GM10266 (cell line): ENCODE results near the gene ARMC2.
"Not testable (repeated sequence)": the region's sequence is repeated elsewhere in the genome, so short reads cannot be mapped to it uniquely, and the experiment has no call there.

ENCODE experiments used
- DNase-seq: peaks from one replicate; pipeline ENCODE4 v3.0.0; 2012; ENCODE audit errors: extremely low spot score
- TF ChIP-seq, protein P1 (sequence below): IDR thresholded peaks from 2 replicates; pipeline ENCODE4 v1.5.1; 2012; ENCODE audit warnings: mild to moderate bottlenecking, low read depth; ENCODE audit not compliant: control insufficient read depth, insufficient read depth; ENCODE audit errors: missing control alignments

ARMC2 gene

DNA sequence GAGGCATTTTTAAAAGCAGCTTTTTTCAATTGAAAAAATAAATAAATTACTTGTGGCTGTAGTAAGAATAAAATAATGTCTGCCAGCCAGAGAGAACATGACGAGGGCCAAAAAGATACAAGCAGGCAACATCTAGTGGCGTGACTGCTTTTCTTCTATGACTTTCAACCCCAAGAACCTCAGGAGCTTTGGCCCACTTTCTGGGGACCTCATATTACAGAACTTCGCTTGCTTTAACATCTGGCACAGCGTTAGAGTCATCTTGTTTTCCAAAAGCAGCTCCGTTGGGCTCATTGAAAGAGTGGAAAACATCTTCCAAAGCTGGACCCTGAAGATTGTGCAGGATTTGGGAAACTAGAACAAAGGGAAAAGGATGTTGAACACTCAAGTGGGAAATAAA is 67.0 kb downstream of the ARMC2 start:
- no peak for DNase-seq
- TF ChIP-seq, protein P1, sequence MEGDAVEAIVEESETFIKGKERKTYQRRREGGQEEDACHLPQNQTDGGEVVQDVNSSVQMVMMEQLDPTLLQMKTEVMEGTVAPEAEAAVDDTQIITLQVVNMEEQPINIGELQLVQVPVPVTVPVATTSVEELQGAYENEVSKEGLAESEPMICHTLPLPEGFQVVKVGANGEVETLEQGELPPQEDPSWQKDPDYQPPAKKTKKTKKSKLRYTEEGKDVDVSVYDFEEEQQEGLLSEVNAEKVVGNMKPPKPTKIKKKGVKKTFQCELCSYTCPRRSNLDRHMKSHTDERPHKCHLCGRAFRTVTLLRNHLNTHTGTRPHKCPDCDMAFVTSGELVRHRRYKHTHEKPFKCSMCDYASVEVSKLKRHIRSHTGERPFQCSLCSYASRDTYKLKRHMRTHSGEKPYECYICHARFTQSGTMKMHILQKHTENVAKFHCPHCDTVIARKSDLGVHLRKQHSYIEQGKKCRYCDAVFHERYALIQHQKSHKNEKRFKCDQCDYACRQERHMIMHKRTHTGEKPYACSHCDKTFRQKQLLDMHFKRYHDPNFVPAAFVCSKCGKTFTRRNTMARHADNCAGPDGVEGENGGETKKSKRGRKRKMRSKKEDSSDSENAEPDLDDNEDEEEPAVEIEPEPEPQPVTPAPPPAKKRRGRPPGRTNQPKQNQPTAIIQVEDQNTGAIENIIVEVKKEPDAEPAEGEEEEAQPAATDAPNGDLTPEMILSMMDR, result no peak

DNA sequence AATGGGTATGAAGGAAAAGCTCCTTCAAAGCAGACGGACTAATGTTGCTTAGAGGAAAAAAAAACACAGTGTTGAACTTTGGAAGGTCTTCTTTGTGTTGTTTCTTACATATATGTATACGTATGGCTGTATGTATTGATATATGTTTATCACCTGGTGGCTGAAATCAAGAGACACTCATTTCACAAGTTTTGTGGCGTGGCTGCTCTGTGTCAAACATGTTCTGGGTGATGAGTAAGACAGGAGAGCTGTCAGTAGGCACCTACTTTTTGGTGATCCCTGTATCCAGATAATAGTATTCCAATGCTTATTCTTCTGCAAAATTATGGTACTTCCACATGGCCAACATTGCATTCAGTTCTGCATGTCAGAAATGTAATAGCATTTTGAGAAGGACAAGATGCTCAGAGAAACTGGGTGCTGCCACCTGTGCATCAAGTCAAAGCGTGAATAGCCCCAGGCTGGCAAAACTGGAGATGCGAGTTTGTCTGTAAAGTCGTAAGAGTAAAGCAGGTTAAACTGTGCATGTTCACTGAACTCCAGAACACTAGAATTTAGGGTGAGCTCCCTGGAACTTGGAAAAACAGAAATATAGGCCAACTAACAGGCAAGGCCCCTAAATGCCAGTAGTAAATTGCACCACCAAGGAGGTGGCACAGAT is 67.9 kb downstream of the ARMC2 start:
- no peak for DNase-seq
- TF ChIP-seq, protein P1, result no peak

DNA sequence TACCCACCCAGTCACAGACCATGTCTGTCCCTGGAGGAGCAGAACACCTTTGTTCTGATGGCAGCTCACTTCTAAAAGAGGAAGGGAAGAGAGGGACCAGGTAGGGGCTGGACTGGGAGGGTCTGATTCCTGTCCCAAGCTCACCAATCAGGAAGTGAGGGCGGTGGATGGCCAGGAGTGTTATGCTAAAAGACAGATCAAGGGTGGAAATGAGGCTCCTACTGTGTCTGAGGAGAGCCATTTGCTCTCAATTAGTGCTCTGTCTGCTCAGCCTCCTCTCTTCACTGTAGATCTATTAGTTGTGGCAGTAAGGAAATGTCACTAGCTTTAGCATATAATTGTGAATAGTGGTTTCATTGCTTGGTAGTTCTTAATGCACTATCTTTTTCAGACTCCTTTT is 72.5 kb downstream of the ARMC2 start:
- DNase-seq, result no peak
- TF ChIP-seq, protein P1, result no peak

DNA sequence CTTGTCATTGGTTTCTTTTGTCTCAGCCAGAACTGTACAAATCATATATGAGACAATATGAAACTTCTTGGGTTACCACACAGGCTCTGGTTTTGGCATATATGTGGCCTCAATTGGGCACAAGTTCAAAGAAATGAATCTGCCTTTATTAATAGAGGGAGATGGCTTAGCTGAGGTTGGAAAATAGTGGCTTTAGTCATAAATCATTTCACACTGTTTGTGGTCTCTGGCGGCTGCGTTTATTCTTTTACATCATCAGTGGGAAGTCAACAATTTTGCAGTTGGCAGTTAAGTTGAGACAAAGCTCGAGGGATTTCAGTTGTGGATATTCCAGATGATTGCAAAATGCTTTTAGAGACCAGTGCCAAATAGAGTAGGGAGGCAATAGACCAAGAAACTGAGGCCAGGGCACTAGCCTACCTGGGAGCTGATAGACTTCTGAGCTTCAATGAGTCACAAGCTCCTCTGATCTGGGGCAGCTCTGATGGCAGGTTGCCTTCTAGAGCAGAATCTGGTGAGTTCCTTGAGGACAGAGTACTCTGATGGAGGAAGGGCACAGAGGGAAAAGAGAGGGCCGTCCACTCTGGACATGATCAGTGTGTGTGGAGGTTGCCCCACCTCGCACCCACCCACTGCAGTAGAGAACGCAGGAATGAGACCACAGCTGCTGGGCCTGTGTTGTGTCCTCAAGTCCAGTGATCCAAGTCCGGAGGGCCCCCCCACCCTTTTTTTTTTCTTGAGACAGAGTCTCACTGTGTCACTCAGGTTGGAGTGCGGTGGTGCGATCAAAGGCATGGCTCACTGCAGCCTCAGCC is 73.5 kb downstream of the ARMC2 start:
- DNase-seq, result no peak
- TF ChIP-seq, protein P1, result no peak

DNA sequence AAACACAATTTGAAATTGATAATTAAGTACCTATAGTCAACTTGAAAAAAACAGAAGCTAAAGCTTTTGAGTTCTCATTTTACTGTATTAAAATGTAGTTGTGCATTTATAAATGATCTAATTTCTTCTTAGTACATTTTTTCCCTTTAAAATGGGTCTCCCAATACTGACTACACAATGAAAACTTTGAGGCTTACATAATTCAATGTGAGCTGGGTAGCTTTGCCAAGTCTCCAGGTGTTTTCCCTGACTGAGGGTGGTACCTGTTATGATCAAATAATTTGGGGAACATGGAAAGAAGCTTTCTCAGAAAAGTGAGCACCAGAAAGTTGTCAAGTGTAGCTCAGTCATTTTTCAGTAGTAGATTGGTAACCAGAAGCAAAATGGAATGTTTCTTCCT is 74.3 kb downstream of the ARMC2 start:
- TF ChIP-seq, protein P1, result no peak
- no peak for DNase-seq

DNA sequence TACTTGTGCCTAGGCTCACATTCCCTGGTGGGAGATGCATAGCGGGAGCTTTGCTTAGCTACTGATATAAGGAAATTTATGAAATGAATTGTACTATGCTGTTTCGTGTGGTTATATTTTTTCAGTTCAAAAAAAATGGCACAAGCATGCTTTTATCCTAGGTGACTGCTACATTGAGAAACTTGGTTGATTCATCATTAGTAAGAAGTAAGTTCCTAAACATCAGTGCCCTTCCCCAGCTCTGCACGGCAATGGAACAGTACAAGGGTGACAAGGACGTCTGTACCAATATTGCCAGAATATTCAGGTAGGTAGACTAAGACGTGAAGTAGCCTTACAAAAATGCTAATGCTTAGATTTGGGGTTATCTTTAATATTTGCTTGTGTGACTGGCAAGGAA is 79.7 kb downstream of the ARMC2 start:
- no peak for DNase-seq
- TF ChIP-seq, protein P1, result no peak

DNA sequence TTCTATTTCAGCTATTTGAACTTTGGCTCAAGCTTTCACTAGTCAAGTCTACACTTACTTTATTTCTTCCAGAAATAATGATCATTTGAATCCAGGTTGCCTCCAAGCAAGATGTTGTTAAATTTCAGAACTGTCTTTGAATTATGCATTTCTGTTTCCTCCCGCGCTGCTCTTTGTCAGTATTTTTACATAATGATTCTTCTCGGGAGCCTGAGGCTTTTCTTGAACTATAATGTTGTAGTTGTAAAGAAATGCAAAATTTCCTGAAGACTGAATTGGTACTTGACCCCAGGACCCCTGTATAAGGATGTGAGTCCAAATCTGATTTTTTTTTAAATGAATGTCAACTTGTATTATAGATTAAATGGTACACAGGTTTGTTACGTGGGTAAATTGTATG is 80.4 kb downstream of the ARMC2 start:
- TF ChIP-seq, protein P1, result no peak
- DNase-seq, result no peak

DNA sequence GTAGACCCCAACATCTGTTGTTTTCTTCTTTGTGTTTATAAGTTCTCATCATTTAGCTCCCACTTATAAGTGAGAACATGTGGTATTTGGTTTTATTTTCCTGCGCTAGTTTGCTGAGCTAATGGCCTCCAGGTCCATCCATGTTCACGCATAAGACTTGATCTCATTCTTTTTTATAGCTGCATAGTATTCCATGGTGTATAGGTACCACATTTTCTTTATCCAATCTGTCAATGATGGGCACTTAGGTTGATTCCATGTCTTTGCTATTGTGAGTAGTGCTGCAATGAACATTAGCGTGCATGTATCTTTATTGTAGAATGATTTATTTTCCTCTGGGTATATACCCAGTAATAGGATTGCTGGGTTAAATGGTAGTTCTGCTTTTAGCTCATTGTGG is 82.9 kb downstream of the ARMC2 start:
- DNase-seq, result not testable (repeated sequence)
